HG03175 (cell line): ENCODE results near the gene EIPR1.

Experiments used
- ATAC-seq: cut with Tn5 transposase; IDR thresholded peaks from one replicate; pipeline ENCODE4 v1.9.1; 2021; ENCODE audit warnings: mild to moderate bottlenecking, moderate library complexity; ENCODE audit not compliant: unreplicated experiment

Gene EIPR1

DNA sequence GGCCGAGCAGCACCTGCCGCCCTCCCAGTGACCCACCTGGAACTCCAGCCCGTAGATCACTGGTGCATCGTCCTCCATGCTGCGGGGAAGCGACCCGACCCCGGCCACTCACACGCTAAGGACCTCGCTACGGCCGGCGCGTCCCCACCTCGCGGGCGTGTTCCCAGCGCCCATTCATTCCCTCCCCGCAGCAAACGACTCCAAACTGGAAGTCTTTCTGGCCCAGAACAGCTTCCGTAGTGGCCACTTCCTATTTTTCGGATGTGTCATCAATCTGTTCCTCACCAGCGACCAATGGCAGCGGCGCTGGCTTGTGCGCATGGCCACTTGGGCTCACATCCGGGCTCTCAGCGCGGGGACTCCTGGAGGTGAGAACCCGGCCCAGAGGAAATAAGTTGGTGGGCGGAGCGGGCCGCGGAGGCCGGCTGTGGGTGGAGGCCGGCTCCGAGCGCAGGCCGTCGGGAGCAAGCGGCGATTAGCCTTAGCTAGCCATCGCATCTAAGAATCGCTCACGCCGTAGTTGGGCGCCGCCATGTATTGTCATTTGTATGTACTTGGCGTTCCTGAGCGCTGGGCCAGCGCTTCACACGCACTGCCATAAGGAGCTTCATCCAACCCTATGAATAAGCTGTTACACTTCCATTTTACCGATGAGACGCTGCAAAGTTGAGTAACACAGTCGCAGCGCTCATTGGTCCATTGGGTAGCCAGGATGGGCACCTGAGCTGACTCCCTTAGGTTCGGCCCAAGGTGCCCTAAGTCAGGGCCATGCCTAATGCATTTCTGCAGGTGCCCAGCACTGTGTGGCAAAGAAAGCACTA lies at the start of gene EIPR1:
TSS of gene EIPR1 (minus strand) at position 207 of the 821 bp plus-strand sequence. CDS start at position 78, 129 bp downstream.
- ATAC-seq = peak; percentile 82

DNA sequence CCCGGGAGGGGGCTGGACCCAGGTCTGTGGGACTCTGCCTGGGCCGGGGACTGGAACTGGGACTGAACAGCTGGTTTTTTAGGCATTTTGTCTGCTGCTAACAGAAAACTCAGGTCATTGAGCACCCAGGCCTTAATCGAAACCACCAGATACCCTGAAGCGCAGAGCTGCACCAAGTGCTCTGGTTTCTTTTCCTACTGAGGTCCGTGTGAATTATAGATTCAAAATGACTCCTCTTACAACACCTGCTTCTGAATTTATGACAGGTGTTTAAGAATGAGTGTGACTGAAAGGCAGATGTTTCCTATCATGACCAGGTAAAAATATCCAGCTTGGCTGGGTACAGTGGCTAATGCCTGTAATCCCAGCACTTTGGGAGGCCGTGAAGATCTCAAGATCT lies 49.7 kb upstream of the EIPR1 start:
- ATAC-seq = peak; percentile 40

GRCh38 chr2:3426615-3427014 lies 49.0 kb upstream of the EIPR1 start:
- ATAC-seq = no peak

DNA sequence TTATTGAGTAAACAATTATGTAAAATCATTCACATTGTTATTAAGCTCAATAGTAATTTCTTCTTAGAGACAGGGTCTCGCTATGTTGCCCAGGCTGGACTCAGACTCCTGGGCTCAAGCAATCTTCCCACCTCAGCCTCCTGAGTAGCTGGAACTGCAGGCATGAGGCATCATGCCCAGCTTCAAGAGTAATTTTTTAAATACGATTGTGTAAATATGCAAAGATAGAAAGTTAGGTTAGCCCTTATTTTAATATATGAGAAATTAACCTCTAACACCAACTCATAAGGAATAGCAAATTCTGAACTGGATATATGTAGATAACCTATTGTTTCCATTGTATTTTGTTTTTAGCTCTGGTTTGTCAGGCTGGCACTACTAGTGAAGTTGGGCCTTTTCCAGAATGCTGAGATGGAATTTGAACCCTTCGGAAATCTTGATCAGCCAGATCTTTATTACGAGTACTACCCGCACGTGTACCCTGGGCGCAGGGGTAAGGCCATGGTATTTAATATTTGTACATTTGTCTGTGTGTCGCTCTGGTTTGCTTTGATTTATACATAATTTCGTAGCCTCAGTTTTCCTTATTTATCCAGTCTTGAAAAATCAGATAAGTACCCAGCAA lies 46.7 kb upstream of the EIPR1 start:
- ATAC-seq = peak; percentile 8

DNA sequence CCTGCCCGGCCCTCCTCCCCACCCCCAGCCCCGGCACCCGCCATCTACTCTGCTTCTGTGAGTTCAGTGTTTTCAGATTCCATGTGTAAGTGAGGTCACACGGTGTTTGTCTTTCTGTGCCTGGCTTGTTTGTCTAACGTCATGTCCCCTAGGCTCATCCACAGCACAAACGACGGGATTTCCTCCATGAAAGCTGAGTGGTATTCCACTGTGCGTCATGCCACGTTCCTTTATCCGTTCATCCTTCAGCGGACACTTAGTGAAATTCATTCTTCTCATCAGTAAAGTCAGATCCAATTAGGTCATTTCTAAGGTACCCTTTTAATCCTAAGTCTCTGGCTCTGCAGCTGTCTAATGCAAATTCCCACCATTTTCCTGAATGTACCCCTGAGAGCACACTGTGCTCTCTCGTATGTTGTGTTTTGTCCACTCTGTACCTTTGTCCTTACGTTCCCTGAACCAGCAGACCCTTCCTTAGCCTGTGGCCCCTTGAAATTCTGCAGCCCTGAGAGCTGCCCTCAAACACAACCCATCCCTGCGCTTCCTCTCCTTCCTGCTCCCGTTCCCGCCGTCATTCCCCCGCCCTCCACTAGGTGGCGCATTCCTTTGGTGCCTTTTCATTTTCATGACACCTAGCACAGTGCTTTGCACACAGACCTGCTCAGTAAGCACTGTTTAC lies 46.0 kb upstream of the EIPR1 start:
- ATAC-seq = peak; percentile 61

GRCh38 chr2:3422161-3422779 lies 44.7 kb upstream of the EIPR1 start:
- ATAC-seq = no peak

DNA sequence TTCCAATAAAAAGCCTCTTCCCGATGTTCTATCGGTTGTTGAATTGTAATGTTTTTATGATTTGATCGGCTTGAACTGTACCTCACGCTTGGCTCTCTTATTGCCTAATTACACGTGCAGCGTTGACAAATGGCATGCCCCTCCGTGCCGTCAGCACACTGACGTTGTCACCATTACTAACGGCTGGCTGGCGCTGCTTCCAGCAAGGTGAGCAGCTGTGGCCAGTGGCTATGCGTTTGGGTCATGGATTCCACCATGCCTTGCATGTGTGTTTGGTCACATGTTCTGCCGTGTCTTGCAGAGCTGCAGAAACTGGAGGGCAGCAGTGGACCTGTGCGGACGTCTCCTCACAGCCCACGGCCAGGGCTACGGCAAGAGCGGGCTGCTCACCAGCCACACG lies 44.0 kb upstream of the EIPR1 start:
- ATAC-seq = no peak

GRCh38 chr2:3420769-3421397 lies 43.3 kb upstream of the EIPR1 start:
- ATAC-seq = no peak

GRCh38 chr2:3420076-3420768 lies 42.6 kb upstream of the EIPR1 start:
- no peak for ATAC-seq

GRCh38 chr2:3418766-3419404 lies 41.3 kb upstream of the EIPR1 start:
- ATAC-seq = no peak

DNA sequence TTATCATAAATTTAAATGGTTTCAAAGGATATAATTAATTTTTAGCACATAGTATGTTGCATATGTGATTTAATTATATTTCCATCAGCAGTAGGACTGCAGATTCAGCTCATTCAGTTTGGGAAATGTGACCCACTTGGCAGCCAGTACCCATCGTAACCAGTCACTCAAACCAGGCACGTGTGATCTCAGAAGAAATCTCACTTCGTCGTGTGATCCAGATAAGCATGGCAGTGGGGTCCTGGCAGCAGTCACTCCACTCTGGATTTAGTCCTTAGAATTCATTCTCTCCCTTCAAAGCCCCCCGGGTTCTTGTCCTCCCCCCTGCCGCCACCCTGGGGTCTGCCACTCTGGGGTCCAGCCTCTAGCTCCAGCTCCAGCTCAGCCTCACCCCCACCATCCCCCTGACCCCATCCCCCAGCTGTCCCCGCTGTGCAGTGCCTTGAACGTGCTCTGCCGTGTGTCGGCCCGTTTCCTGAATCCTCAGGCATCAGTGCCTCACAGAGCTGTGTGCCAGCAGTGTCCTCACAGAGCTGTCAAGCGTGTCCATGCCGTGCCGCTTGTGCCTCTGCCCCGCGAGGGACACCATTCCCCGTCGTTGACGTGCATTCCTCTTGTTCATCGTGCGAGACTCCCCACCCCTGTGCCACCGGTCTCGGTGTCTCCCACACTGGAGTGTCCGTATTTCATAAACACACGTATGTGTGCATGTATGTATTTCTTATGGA lies 36.7 kb upstream of the EIPR1 start:
- ATAC-seq = no peak

DNA sequence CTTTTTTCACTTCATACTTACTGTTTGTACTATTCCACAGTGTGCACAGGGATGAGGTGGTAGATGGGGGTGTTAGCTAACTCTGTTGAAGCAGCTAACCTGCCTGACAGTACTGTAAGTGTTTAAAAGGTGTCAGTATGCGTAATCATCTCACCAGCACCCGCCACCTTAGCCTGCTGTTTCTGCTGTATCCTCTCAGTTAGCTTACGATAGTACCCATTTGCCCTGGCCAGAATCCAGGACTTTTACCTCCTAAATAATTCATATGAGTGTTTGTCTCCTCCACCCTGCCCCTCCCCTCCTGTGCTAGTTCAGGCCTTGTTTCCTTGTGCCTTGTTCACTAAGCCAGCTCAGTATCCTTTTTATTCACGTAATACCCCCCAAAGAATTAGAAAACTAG lies 36.1 kb upstream of the EIPR1 start:
- no peak for ATAC-seq

DNA sequence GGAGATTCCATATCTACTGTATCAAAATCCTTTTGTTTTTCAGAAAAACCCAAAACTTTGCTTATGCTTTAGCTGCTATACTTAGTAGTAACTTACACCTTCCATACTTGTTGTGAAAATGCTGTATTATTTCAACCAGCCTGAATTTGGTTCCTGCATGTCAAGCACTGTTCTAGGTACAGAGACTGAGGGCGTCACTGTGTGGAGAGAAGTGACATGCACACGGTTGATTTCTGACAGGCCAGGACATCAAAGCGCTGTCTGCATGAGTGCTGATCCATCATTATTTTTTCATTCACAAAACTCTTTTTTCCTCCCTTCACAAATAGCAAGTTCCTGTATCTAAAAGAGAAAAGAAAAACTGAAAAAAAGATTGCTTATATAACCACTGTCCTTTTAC lies 33.5 kb upstream of the EIPR1 start:
- ATAC-seq = no peak

GRCh38 chr2:3409627-3410170 lies 32.1 kb upstream of the EIPR1 start:
- no peak for ATAC-seq

GRCh38 chr2:3408781-3409180 lies 31.2 kb upstream of the EIPR1 start:
- no peak for ATAC-seq

DNA sequence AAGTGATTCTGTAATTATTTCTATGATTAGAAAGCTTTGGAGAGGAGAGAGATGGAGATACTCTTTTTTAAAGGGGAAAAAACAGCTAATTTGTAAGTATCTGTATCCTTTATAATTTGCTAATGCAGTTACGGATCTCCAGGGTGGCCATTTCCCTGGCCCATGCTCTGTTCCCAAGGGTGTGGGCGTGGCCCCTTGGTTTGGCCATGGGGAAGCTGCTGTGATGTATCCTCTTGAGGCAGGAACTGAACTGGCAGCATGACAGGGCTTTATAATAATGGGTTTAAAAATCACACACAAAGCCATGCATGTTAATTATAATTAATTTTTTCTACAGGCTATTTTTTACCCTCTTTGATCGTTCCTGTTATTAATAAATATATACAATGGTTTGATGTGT lies 28.9 kb upstream of the EIPR1 start:
- ATAC-seq = no peak

DNA sequence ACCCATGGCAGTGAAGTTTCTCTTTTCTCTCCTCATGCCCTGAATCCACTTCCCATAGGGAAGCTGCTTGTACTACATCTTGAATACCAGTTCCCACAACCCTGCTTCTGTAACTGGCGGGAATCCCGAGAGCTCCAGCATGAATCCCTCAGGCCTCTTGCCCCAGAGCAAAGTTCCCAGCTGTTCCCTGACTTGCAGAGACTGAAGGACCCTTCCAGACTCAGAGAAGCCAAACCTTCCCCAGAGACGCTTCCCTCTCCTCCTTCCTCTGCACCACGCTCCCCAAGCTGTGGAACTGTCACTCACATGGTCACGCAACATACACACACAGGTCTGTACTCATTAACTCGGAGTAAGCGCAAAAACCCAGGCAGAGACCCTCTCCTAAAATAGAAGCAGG lies 28.3 kb upstream of the EIPR1 start:
- no peak for ATAC-seq

DNA sequence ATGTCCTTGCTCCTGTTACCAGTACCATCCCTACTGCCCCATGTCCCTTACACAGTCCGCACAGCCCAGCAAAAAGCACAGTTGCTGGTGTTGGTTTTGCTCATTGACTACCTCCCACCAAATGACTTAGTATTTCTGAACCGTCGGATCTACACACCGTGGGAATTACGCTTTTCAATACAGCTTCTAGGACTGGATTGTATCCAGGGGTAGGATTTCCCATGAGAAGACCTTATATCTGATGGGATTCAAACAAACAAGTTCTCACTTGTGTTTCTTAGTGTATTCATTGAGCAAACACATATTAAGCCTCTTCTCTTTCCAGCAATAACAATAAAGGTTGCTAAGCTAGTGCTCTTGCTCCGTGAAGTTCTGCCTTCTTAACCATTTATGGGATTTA lies 27.7 kb upstream of the EIPR1 start:
- ATAC-seq = no peak

GRCh38 chr2:3404349-3404894 lies 26.8 kb upstream of the EIPR1 start:
- no peak for ATAC-seq
